GM19240 (cell line): ENCODE data around the gene RIMS3.

ENCODE experiments used
- DNase-seq: peaks from one replicate; pipeline ENCODE4 v3.0.0; 2011; ENCODE audit warnings: low spot score; ENCODE audit not compliant: insufficient read length

The RIMS3 gene

DNA sequence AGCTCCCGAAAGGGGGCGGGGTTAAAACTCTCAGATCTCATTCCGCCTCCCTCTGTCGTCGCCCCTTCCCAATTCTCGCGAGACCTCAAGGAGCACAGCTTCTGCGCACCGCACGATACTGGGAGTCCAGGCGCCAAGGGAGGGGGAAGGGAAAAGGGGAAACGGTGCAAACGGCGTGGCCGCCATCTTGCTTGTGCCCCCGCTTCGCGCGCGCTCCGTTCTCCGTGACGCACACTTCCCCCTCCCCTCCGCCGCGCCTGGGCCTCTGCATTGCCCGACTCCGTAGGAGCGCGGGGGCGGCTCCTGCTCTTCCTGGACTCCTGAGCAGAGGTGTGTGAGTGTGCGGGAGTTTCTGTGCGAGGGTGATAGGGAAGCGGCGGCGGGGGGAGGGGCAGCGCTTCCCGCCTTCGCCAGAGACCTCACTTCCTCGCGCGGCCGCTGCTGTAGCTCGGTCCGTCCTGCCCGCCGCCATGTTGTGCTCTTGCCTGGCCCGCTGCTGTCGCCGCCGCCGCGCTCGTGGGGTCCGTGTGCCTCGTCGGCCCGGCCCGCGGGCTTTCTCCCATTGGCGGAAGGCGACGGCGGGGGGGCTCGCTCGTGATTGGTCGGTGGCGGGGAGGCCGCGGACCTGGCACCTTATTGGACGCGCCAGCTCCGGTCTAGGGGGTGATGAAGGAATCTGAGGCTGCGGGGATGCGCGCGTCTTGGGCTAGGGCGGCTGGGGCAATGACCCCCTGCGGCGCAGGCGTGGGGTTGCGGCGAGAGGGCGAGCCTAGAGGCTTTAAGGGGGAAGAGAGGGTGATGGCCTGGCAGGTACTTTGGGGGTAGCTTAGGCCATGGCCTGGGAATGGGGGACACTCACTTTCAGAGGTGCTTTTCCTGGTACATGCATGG, 26.3 kb upstream of the RIMS3 start, which contains the start of gene NFYC:
Gene NFYC, plus strand, starts transcription at position 167 of the 891 bp plus-strand sequence. CDS start 47,140 bp downstream, outside the sequence.
- peak; percentile 85 for DNase-seq

DNA sequence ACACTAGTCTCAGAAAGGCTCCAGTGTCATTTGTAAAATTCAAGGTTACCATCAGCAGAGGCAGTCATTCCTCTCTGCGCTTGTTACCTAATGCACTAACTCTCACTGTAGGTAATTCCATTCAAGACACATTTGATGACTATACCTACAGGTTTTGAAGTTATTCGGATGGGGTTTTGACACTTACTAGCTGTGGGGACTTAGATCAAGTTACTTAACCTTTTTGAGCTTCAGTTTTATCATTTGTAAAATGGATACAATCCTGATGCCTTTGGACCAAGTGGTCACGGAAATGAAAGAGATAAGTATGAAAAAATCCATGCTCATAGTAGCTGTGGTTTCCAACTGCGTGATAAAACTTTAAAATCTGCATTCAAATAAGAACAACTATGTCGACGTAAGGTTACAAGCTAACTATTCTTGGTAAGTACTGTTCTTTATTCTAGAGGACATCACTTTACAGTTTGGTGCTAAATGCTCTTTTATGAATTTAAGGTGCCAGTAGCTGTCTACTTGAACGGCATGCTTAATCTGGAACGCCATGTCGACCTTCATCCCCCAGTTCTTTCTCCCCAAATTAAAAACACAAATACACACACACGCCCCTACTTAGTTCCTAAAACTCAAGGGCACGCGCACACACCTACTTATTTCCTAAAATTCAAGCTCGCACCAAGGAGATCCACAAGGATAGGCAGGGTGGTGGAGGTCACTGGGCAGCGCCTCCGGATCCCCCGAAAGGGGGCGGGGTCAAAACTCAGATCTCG, 25.5 kb upstream of the RIMS3 start:
- no peak for DNase-seq

DNA sequence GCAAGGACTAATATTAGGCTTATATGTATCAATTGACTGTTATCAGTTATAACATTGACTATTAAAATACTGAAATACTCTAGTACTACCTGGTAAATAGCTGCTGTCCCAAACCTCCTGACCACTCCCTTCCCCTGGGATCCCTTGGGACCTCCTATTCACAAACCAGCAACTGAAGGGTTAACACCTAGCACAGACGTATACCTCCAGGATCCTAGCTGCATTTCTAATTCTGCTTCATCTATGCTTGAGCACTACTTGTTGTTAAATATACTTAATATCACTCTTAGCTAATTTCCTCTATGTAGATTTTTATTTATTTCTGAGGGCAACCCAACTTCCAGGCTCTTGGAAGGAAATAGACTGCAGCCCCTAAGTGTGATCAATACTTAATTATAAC, 24.3 kb upstream of the RIMS3 start:
- DNase-seq: no peak

GRCh38 chr1:40687661-40688060, 22.2 kb upstream of the RIMS3 start:
- DNase-seq: no peak

DNA sequence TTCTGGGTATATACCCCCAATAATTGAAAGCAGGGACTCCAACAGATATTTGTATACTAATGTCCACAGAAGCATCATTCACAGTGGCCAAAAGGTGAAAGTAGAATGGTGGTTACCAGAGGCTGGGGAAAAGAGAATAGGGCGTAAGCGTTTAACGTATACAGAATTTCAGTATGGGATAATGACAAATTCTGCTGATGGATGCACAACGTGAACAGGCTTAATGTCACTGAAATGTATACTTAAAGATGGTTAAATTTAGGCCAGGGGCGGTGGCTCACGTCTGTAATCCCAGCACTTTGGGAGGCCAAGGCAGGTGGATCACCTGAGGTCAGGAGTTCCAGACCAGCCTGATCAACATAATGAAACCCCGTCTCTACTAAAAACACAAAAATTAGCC, 21.6 kb upstream of the RIMS3 start:
- DNase-seq: no peak

- DNase-seq: no peak
Measured at GRCh38 chr1:40684669-40685068, 19.2 kb upstream of the RIMS3 start.

GRCh38 chr1:40679165-40679953, 13.9 kb upstream of the RIMS3 start:
- no peak for DNase-seq

DNA sequence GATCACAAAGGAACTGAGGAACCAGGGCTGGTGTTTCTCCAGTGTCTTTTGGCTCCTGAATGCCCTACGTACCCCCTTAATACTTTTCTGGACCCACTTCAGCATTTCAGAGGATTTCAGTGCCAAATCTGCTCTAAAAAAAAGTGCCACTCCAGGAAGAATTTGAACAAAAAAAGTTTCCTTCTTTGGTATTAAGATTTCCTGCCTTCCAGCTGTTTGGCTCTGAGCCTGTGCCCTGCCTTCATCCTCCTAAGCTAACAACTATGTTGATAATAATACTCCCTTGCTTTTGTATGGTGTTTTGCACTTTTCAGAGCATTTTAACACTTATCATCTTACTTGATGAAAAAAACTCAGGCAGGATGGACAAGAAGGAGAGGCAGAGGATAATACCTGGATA, 11.0 kb upstream of the RIMS3 start:
- DNase-seq: no peak

DNA sequence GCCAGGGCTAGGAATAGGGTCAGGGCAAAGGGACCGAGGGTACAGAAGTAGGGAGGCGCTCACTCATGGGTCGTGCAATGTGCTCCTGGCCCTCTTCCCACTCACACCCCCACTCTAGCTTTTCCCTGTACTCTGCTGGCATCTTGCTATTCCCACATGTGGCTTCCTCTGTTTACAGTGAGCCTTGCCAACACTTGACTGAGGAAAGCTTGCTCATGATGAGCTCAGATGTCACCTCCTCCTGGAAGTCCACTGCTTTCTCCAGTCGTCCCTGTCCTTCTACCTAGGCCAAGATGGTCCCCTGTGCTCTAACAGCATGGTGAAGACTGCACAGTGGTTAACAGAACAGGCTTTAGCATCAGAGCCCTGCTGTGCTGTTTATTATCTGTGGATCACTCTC, 8.0 kb upstream of the RIMS3 start:
- no peak for DNase-seq

DNA sequence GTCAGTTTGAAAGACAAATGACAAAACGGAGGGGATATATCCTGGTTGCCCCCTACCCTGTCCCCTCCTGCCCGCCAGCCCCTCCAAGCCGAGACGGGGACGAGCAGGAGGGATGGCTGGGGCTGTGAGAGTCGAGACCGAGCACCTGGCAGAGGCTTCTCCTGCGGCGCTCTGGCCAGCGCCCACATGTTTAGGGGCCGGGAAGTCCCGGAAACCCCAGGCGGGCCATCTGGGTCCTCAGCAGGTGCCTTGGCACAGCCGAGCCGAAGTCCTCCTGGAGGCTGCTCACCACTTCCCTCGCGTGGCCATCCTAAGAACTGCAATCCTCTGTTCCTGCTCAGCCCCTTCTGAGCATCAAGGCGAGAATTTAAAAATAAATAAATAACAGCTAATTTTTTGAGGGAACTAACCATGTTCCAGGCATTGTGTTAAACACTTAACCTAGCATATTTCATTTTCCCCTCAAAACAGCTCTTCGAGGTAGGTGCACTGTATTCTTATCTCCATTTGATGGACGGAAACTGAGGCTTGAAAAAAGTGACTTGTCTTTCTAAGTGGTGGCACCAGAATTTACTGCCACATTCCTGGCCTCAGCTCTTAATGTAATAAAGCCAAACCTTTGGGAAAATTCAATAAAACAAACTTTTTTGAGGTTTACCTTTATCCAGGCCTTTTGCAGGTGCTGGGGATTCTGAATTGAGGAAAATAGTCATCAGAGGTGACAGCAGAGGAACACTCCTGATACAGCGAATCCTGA, 3.5 kb upstream of the RIMS3 start:
- peak; percentile 90 for DNase-seq

GRCh38 chr1:40664791-40665190, 691 bp downstream of the RIMS3 start:
- no peak for DNase-seq

GRCh38 chr1:40664167-40664537, 1.3 kb downstream of the RIMS3 start:
- DNase-seq: no peak

- no peak for DNase-seq
Measured at GRCh38 chr1:40663324-40664166, 1.9 kb downstream of the RIMS3 start.

- DNase-seq: no peak
Measured at GRCh38 chr1:40662864-40663263, 2.6 kb downstream of the RIMS3 start.

GRCh38 chr1:40662151-40662550, 3.3 kb downstream of the RIMS3 start:
- DNase-seq: no peak

DNA sequence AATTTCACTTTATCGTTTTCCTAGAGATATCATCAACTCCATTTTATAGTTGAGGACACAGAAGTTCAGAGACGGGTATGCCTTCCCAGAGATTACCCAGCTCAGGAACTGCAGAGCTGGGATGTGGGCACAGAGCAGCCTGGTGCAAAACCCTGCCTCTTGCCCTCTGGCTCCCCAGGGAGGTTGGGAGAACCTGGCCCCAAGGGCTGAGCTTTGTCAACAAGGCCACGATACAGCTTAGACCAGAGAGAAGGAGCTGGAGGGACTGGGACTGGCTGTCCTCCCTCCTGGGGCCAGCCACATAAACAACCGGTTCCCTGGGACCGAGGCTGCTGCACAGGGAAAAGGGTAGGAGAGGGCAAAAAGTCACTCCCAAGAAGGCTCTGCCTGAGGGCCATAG, 3.8 kb downstream of the RIMS3 start:
- DNase-seq: no peak

GRCh38 chr1:40659649-40659947, 5.9 kb downstream of the RIMS3 start:
- no peak for DNase-seq

DNA sequence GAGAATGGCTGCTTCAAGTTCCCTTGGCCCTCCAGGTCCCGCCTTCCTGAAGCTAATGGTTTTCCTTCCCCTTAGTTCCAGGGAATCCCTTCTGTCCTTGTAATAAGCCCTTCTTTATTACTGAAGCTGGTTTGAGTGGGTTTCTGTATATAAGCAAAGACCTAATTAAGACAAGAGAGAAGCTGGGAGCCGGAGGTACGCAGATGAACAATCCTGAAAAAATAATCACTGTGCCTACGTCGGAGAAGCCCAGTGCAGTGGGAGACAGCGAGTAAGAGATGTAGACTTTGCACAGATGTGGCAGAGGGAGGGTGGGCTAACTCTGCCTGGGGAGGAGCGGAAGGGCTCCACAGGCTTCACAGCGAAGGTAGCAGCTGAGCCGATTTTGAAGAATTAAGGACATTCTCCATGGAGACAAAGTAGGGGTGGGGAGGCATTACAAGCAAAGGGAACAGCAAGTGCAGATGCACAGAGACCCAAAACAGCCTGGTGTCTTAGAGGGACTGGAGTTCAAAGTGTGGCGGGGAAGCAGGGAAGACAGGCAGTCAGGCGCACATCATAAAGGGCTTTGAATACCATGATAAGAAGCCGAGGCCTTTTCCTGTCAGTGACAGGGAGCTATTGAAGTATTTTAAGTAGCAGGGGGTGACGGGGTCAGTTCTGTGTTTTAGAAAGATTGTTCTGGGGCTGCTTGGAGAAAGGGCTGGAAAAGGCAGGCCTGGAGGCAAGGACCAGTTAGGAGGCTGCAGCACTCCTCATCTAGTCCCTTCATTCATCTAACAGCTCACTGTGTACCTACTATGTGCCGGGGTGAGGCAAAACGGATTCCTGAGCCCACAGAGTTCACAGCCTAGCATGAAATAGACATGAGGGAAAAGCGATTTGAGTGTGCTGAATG, 6.5 kb downstream of the RIMS3 start:
- DNase-seq: no peak

DNA sequence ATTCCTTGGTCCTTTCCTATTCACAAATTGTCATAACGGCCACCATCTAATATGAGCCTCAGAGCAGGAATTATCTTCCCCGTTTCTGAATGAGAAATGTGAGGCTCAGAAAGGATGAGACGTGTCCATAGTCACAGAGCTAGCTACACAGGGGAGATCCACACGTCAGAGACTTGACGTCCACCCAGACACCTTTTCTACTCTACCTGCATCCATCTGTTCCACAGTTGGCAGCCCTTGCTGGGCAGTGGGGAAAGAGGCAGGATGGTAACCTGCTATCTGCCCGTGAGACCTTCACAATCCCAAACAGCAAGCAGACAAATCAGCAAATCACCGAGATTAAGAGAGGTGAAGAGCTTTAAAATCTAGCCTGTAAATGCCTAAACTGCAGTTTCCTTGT, 8.4 kb downstream of the RIMS3 start:
- DNase-seq: no peak
